GM12878 (cell line): Measurements from ENCODE around the gene P2RX1. TPM values are rescaled to one million over a fixed set of nuclear protein-coding genes. Genes with fewer than 3 reads are reported as not detected.

Experiments used
- ASH2L ChIP-seq: fragments of 300-600, 200-600 bp; sonication (generic); IDR thresholded peaks from 2 replicates; pipeline ENCODE4 v1.6.1; 2017; ENCODE audit warnings: low read depth, mild to moderate bottlenecking, borderline replicate concordance
- ATF7 ChIP-seq: fragments of 450-650 bp; IDR thresholded peaks from 2 replicates; pipeline ENCODE4 v1.6.1; 2016; ENCODE audit warnings: low read depth, mild to moderate bottlenecking
- BACH1 ChIP-seq: fragments of 450-650 bp; IDR thresholded peaks from 2 replicates; pipeline ENCODE4 v1.6.1; 2017; ENCODE audit warnings: mild to moderate bottlenecking, borderline replicate concordance
- CBX3 ChIP-seq: fragments of 200-600 bp; sonication (generic); IDR thresholded peaks from 2 replicates; pipeline ENCODE4 v1.6.1; 2016; ENCODE audit warnings: low read depth, borderline replicate concordance
- CHD2 ChIP-seq: IDR thresholded peaks from 2 replicates; pipeline ENCODE4 v1.6.1; 2011; ENCODE audit warnings: low read depth, low read length, improper control_type of control experiment, borderline replicate concordance
- CHD4 ChIP-seq: fragments of 200-600 bp; sonication (generic); IDR thresholded peaks from 2 replicates; pipeline ENCODE4 v1.6.1; 2016; ENCODE audit warnings: mild to moderate bottlenecking
- EZH2 ChIP-seq: IDR thresholded peaks from 2 replicates; pipeline ENCODE4 v1.6.1; 2012; ENCODE audit warnings: low read depth, mild to moderate bottlenecking, control low read depth, inconsistent platforms, low read length, borderline replicate concordance; ENCODE audit not compliant: control insufficient read depth
- FOXK2 ChIP-seq: fragments of 450-650 bp; IDR thresholded peaks from 2 replicates; pipeline ENCODE4 v1.6.1; 2017; ENCODE audit warnings: mild to moderate bottlenecking, moderate library complexity
- FOXM1 ChIP-seq: IDR thresholded peaks from 2 replicates; pipeline ENCODE4 v1.6.1; 2012; ENCODE audit warnings: low read depth, mild to moderate bottlenecking, inconsistent platforms, low read length, moderate library complexity
- HCFC1 ChIP-seq: fragments of 150-350 bp; IDR thresholded peaks from 2 replicates; pipeline ENCODE4 v1.6.1; 2014; ENCODE audit warnings: low read length
- HSF1 ChIP-seq: fragments of 150-350 bp; IDR thresholded peaks from 2 replicates; pipeline ENCODE4 v1.6.1; 2014; ENCODE audit warnings: mild to moderate bottlenecking, low read depth, low read length
- IKZF1 ChIP-seq: fragments of 450-650 bp; conservative IDR thresholded peaks from 2 replicates; pipeline ENCODE4 v1.6.1; 2017; ENCODE audit warnings: antibody characterized with exemption, mild to moderate bottlenecking
- LARP7 ChIP-seq: fragments of 450-650 bp; IDR thresholded peaks from 2 replicates; pipeline ENCODE4 v1.6.1; 2017; ENCODE audit warnings: mild to moderate bottlenecking
- NFYA ChIP-seq: IDR thresholded peaks from 2 replicates; pipeline ENCODE4 v1.6.1; 2011; ENCODE audit warnings: low read depth, mild to moderate bottlenecking, low read length, improper control_type of control experiment, borderline replicate concordance
- PAX8 ChIP-seq: fragments of 450-650 bp; IDR thresholded peaks from 2 replicates; pipeline ENCODE4 v1.6.1; 2017; ENCODE audit warnings: mild to moderate bottlenecking, moderate library complexity
- PML ChIP-seq: IDR thresholded peaks from 2 replicates; pipeline ENCODE4 v1.6.1; 2012; ENCODE audit warnings: low read length, inconsistent platforms
- RB1 ChIP-seq: fragments of 450-650 bp; formaldehyde crosslinking; IDR thresholded peaks from 2 replicates; pipeline ENCODE4 v1.6.1; 2017; ENCODE audit warnings: mild to moderate bottlenecking, borderline replicate concordance
- RCOR1 ChIP-seq: conservative IDR thresholded peaks from 2 replicates; pipeline ENCODE4 v1.6.1; 2012; ENCODE audit warnings: low read depth, low read length, improper control_type of control experiment
- STAT1 ChIP-seq: fragments of 450-650 bp; conservative IDR thresholded peaks from 2 replicates; pipeline ENCODE4 v1.6.1; 2014; ENCODE audit warnings: antibody characterized with exemption, mild to moderate bottlenecking
- STAT3 ChIP-seq: IDR thresholded peaks from 2 replicates; pipeline ENCODE4 v1.6.1; 2011; ENCODE audit warnings: low read depth, low read length, improper control_type of control experiment
- YBX1 ChIP-seq: fragments of 450-650 bp; IDR thresholded peaks from 2 replicates; pipeline ENCODE4 v1.6.1; 2016; ENCODE audit warnings: antibody characterized with exemption
- ZNF274 ChIP-seq: IDR thresholded peaks from one replicate; pipeline ENCODE4 v1.8.0; 2011; ENCODE audit not compliant: insufficient read length, insufficient read depth
- polyA plus RNA-seq, 11 experiments: library from polyadenylated mRNA; depleted of rRNA in 4 of 11; unstranded in 6 of 11; stranded (reverse) in 5 of 11; fragments of >200 nt; fragmentation: Nextera tagmentation in 4 of 11; fragmentation: Illumina TruSeq in 1 of 11; extraction: Ambion mirVana in 4 of 11; extraction: Trizol in 1 of 11; gene quantifications; 1 replicate in 1 of 11; 2 replicates in 10 of 11; pipeline versions ENCODE4 v1.2.1 to v1.2.3, GENCODE V29; 2011 to 2016; ENCODE audit warnings: inconsistent platforms in 2 of 11, missing spikeins in 2 of 11, low read depth in 1 of 11
- total RNA-seq, 4 experiments: library from RNA; depleted of rRNA in 3 of 4; stranded (reverse); fragments of >200 nt in 3 of 4; fragmentation: Illumina TruSeq in 1 of 4; extraction: Trizol in 1 of 4; gene quantifications; 2 replicates each; pipeline versions ENCODE4 v1.2.1 to v1.2.3, GENCODE V29; 2013 to 2021
- TF ChIP-seq, protein P1 (sequence below): fragments of 450-650 bp; IDR thresholded peaks from 2 replicates; pipeline ENCODE4 v1.6.1; 2017; ENCODE audit warnings: mild to moderate bottlenecking, moderate library complexity

Gene P2RX1
- total and polyA plus RNA-seq, 10 of the 15 experiments (the other 5 are each of a cell fraction or from before 2014, with no cell fraction given), result 0.12 to 6.2 (median 3.4) TPM

DNA sequence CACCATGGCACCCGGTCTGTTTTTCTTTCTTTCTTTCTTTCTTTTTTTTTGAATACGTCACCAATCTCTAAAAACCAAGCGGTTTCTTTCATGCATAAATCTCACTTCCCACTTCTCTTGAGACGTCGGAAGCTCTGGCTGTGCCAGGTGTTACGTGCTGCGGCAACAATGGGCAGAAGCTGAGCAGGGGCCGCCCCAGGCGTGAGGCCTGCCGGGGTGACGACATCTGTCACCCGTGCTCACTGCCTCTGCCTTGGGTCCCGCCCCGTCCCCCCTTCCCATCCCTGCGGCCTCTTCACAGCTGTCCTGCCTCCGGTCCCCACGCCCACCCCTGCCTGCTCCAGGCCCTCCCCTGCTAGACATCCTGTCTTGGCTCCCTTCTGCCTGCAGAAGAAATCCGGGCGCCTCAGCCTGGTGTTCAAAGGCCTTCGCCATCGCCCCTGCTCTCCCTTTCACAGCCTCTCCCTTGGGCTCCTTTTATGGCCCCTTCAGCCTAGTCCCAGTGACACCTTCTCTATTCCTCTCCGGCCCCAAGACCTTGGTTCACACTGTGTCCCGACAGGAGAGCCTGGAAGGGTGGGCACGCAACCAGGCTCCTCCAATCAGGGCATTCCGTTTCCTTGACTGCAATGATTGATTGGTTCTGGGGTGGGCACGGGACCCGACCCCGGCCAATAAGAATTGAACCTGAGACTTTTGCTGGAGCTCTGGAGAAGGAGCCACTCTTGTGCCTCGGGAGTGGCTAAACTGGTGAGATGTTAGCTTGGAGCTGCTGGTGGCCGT, 4.8 kb downstream of the P2RX1 start (continued):
- TF ChIP-seq FOXM1 (no peak), STAT1 (no peak), PAX8 (no peak), CHD2 (peak; percentile 70), RB1 (no peak), ZNF274 (no peak), YBX1 (no peak), HCFC1 (no peak; the same call in 1 of the 2 replicates), IKZF1 (peak; percentile 82), LARP7 (no peak), EZH2 (no peak), PML (no peak), ASH2L (no peak), STAT3 (0 out of 2 replicates have a peak, but pooled peaks have one; percentile 38), HSF1 (no peak), FOXK2 (no peak), CBX3 (no peak), RCOR1 (no peak), CHD4 (no peak), ATF7 (peak; percentile 99), NFYA (no peak), BACH1 (peak; percentile 39; the same call in 1 of the 2 replicates)
- TF ChIP-seq, protein P1, sequence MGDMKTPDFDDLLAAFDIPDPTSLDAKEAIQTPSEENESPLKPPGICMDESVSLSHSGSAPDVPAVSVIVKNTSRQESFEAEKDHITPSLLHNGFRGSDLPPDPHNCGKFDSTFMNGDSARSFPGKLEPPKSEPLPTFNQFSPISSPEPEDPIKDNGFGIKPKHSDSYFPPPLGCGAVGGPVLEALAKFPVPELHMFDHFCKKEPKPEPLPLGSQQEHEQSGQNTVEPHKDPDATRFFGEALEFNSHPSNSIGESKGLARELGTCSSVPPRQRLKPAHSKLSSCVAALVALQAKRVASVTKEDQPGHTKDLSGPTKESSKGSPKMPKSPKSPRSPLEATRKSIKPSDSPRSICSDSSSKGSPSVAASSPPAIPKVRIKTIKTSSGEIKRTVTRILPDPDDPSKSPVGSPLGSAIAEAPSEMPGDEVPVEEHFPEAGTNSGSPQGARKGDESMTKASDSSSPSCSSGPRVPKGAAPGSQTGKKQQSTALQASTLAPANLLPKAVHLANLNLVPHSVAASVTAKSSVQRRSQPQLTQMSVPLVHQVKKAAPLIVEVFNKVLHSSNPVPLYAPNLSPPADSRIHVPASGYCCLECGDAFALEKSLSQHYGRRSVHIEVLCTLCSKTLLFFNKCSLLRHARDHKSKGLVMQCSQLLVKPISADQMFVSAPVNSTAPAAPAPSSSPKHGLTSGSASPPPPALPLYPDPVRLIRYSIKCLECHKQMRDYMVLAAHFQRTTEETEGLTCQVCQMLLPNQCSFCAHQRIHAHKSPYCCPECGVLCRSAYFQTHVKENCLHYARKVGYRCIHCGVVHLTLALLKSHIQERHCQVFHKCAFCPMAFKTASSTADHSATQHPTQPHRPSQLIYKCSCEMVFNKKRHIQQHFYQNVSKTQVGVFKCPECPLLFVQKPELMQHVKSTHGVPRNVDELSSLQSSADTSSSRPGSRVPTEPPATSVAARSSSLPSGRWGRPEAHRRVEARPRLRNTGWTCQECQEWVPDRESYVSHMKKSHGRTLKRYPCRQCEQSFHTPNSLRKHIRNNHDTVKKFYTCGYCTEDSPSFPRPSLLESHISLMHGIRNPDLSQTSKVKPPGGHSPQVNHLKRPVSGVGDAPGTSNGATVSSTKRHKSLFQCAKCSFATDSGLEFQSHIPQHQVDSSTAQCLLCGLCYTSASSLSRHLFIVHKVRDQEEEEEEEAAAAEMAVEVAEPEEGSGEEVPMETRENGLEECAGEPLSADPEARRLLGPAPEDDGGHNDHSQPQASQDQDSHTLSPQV, result no peak
